ENCODE results near the gene SYNM.

The SYNM gene

GRCh38 chr15:99145005-99145404 is 40.1 kb downstream of the SYNM start:
- no peak for DNase-seq

GRCh38 chr15:99145778-99146177 is 40.9 kb downstream of the SYNM start:
- no peak for DNase-seq

GRCh38 chr15:99146661-99147060 is 41.8 kb downstream of the SYNM start:
- DNase-seq, result no peak

DNA sequence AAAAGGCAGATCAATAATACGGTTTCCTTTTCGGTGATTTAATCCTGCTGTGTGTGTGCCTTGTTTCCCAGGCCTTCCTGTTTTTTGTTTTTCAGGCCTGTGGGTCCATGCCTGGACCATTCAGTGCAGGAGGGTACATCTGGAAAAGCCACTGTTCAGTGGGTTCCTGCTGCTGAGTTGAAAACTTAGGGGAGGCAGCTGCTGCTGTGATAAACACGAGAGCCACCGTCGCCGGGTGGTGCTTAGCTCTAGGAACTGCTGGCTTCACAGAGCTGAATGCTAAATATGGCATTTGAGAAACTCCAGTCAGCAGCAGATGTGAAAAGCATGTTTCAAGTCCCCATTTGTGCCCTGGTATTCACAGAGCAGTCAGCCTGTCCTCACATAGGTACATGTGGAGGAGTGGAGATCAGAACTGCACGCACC is 44.0 kb downstream of the SYNM start:
- no peak for DNase-seq

- no peak for DNase-seq
These were observed 44.5 kb downstream of the SYNM start for GRCh38 chr15:99149366-99149765.

DNA sequence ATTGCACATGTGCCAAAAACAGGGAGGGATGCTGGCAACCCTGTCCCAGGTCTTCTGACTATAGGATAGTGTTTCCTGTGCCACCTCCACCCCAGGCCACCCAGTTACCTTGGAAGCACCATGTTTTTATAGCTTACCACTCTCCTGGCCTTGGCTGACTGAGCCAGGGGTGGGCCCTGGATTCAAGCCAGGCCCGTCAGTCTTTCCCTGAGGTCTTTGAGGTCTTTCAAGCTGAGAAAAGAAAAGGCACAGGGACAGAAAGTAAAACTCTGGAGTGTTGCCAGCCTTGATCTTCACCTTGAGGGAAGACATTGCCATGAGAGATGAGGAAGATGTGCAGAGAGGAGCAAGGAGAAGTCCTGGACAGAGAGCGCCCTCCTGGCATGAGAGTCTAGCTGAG is 46.3 kb downstream of the SYNM start:
- DNase-seq, result no peak

DNA sequence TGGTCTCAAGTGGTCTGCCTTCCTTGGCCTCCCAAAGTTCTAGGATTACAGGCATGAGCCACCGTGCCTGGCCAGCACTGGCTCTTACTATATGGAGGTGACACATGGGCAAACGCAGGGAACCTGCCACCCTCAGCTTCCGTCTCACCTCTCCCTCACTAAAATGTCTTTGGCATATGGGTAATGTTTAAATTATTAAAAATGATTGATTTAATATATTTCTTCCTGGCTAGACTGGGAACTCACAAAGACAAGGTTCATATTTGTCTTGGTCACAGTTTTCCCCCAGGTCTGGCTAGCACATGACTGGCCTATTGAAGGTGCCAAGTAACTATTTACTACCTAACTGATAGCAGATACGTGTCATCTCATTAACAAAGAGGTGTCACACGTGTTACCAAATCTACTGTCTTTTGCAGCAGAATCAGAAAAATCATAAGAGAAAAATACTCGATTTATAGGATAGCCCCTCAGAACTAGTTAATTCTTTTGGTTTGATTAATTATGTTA is 48.2 kb downstream of the SYNM start:
- DNase-seq, result no peak

- DNase-seq, result no peak
These were observed 49.4 kb downstream of the SYNM start for GRCh38 chr15:99154271-99154670.

GRCh38 chr15:99155961-99156443 is 51.1 kb downstream of the SYNM start:
- DNase-seq, result no peak

- DNase-seq, result no peak
These were observed 52.6 kb downstream of the SYNM start for GRCh38 chr15:99157456-99157855.

- no peak for DNase-seq
These were observed 53.9 kb downstream of the SYNM start for GRCh38 chr15:99158626-99159412.

GRCh38 chr15:99163271-99164062 is 58.6 kb downstream of the SYNM start:
- peak; percentile 14 for DNase-seq

DNA sequence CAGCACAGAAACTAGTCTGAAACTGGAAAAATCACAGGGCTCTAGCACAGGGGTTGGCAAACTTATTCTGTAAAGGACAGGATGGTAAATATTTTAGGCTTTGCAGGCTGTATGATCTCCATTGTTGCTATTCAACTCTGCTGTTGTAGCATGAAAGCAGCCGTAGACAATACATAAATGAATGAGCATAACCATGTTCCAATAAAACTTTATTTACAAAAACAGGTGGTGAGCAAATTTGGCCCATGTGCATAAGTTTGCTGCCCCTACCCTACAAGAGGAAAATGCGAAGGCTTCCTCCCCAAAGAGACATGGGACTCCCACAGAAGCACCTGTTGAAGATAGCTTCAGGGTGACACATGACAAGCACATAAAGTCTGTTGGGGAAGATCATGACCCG is 59.2 kb downstream of the SYNM start:
- no peak for DNase-seq

DNA sequence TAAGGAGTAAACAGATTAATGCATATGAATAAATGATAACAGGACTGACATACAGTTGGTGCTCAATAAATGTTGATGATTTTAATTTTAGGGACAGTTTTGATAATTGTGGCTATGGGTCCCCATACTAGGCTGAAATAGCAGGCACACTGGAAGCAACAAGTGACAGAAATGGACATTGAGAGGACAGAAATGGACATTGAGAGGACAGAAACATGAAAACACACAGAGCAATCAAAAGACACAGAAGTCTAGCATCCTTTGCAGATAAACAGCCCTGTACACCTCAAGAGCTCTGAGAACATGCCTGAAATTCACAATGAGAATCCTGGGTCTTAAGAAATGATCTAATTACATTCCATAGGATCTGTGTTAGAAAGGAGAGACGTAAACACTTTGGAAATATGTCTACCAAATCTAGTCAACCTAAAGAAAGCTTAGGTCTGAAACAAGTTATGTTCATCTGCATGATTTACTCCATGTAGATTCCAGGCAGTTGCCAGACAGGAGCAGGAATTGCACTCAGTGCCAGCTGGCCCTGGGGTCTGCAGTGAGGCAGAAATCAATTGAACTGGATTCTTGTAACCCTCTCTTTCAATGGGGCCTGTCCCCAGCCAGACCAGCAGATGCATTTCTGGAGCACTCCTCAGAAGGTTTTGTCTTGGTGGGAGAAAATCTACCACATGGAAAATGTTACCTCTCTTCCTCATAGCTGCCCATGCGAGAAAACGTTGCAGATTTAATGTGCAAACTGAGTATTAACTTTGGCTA is 60.3 kb downstream of the SYNM start:
- DNase-seq, result no peak

DNA sequence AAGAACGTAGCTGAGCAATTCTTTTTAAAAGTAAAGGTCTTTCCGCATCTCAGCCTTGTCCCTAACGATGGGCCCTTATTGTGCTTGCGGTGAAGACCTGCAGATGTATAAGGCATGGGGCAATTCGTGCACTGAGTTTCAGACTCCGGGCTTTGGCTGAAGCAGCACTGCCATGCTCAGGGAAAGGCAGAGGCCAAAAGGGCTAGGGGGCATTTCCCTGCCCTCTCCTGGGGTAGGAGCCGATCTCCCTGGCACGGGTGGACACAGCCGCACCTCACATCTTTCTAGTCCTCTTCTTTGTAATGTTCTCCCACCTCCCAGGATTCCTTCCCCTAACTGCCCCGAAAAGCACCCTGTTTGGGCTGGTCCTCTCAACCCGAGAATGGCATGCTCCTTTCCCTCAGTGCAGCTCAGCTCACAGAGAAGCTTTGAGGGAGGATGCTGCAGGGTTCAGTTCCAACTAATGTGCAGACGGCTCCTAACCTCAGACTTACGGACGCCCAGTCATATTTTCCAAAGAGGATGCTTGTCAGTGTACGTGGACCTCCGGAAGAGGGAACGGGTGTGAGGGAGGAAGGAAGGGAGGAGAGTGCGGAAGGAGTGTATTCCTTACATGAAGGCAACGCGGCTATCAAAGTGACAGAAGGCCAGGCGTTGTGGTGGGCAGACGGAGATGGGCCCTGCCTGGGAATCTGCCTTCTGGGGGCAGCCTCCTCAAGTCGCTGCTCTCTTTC is 61.2 kb downstream of the SYNM start:
- DNase-seq, result no peak

DNA sequence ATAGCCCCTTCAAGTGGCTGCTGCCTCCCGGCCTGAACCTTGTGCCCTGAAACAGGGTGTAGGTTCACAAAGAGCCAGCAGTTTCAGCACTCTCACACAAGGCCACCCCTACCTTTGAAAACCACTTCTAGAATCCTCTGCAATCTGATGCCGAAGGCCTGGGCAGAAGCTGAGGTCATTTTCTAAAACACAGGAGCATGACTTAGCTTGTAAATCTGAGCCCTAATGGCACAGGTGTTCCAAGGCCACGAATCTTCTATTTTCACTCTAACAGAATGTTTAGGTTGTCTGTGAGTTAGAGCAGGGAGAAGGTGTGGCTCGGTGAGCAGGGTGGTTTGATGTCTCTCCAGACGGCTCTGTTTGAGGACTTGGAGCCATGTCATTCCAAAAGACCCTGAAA is 62.3 kb downstream of the SYNM start:
- no peak for DNase-seq

GRCh38 chr15:99167640-99168039 is 62.8 kb downstream of the SYNM start:
- no peak for DNase-seq

GRCh38 chr15:99168601-99169580 is 64.0 kb downstream of the SYNM start:
- DNase-seq, result no peak

DNA sequence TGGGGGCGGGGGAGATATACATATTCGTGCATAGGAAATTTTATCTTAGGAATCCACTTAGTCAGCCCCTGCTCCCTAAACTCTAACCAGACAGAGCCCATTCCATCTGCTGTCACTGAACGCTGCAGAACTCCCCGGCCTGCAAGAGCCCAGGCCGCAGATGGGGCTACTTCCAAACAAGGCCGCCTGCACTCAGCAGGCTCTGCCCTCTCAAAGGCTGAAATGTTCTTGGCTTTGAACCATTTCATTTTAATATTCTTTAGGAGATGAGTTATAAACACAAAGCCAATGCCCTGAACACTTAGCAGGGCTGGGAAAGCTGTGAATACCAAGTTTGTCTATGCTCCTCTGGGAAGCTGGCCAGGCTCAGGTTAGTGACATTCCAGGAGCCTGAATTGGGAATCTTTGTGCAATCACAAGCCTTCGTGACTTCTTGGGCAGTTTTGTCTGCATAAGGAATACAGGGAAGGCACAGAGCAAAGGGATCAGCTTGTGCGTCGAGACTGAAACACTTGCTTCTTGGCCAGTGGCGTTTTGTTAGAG is 65.0 kb downstream of the SYNM start:
- no peak for DNase-seq

- DNase-seq, result no peak
These were observed 65.7 kb downstream of the SYNM start for GRCh38 chr15:99170476-99171065.
